SH-SY5Y (cell line): ENCODE results near the gene PRR35.

Experiments used
- GATA2 ChIP-seq: IDR thresholded peaks from 2 replicates; pipeline ENCODE4 v1.6.1; 2011; ENCODE audit warnings: mild to moderate bottlenecking, low read depth, low read length
- GATA3 ChIP-seq: IDR thresholded peaks from 2 replicates; pipeline ENCODE4 v1.6.1; 2011; ENCODE audit warnings: low read depth, mild to moderate bottlenecking, low read length, moderate library complexity

- TF ChIP-seq GATA2 (no peak), GATA3 (no peak)
These were observed 33.8 kb upstream of the PRR35 start for GRCh38 chr16:526181-527014.
